Heart right ventricle (tissue), 16 donors: ENCODE data around the gene U2AF1L4. TPM values are rescaled to one million over a fixed set of nuclear protein-coding genes. Genes with fewer than 3 reads are reported as not detected.

Source experiments
- ATAC-seq, 8 donors: fragments of 200-7000 bp; cut with Tn5 transposase; one replicate each; pipeline ENCODE4 v1.9.1; 2020; ENCODE audit warnings: mild to moderate bottlenecking in 8 of 8, moderate library complexity in 8 of 8, moderate number of reproducible peaks in 1 of 8
- DNase-seq, 2 donors: peaks; one replicate each; pipeline ENCODE4 v3.0.0-alpha.2; 2020
- H3K27ac ChIP-seq, 10 donors: fragments of 200-600 bp; sonication (generic) in 2 of 10; one replicate each; pipeline versions ENCODE4 v1.5.0 to v1.8.0; 2020 to 2022; ENCODE audit warnings: mild to moderate bottlenecking in 3 of 10
- H3K27me3 ChIP-seq, 7 donors: fragments of 200-600 bp; one replicate each; pipeline ENCODE4 v1.8.0; 2021 to 2022; ENCODE audit warnings: mild to moderate bottlenecking in 2 of 7
- H3K36me3 ChIP-seq, 9 donors: fragments of 200-600 bp; sonication (generic) in 1 of 9; one replicate each; pipeline versions ENCODE4 v1.5.0 to v1.8.0; 2020 to 2022; ENCODE audit warnings: mild to moderate bottlenecking in 2 of 9
- H3K4me1 ChIP-seq, 9 donors: fragments of 200-600 bp; sonication (generic) in 1 of 9; one replicate each; pipeline versions ENCODE4 v1.5.0 to v1.8.0; 2020 to 2022; ENCODE audit warnings: mild to moderate bottlenecking in 4 of 9
- H3K4me3 ChIP-seq, 10 donors: fragments of 200-600 bp; sonication (generic) in 2 of 10; one replicate each; pipeline versions ENCODE4 v1.5.0 to v1.8.0; 2020 to 2022; ENCODE audit warnings: mild to moderate bottlenecking in 7 of 10, moderate library complexity in 2 of 10
- H3K9me3 ChIP-seq, 11 donors: fragments of 200-600 bp in 10 of 11; sonication (generic) in 2 of 11; one replicate each; pipeline versions ENCODE4 v1.5.0 to v1.8.0; 2013 to 2022; ENCODE audit warnings: mild to moderate bottlenecking in 2 of 11, control low read depth in 1 of 11, moderate library complexity in 1 of 11
- WGBS, 2 donors: extraction: QIAGEN DNeasy Blood & Tissue Kit; methylation state at CpG; one replicate each; pipeline ENCODE4 v1.1.7; 2013; ENCODE audit warnings: inconsistent platforms in 1 of 2; 5-methylcytosine and 5-hydroxymethylcytosine counted together
- intact Hi-C, 10 donors: fragments of 100-400 bp; cut with DNase I; formaldehyde crosslinking; loops; one replicate each; pipeline versions ENCODE4 v1.11.1 to v1.14.2; 2022
- polyA plus RNA-seq, 2 donors: library from polyadenylated mRNA; stranded (reverse); fragments of 200-250 nt; gene quantifications; one replicate each; pipeline ENCODE4 v1.2.3, GENCODE V29; 2013
- total RNA-seq, 10 donors: library from RNA; stranded (reverse); fragmentation: NEBNext Ultra II Directional in 3 of 10; extraction: Animal tissue kit (Norgen Biotek cat#: 25700) in 3 of 10; gene quantifications; one replicate each; pipeline versions ENCODE4 v1.2.1 to v1.2.4, GENCODE V29; 2021 to 2023
- TF ChIP-seq, protein P1 (sequence below), 9 donors: fragments of 200-600 bp; sonication (generic) in 2 of 9; IDR thresholded peaks; one replicate each; pipeline versions ENCODE4 v1.5.0 to v1.8.0; 2021 to 2022; ENCODE audit warnings: antibody characterized with exemption in 9 of 9, mild to moderate bottlenecking in 5 of 9, moderate library complexity in 1 of 9
- donor health status: Arrhythmogenic right ventricular cardiomyopathy.
- donor health status: ischemic (EF 13 %, LVEDD 7.1; RV severe dilation, severe dysfunction).
- donor health status: healthy with polysubstance abuse.
- donor health status: DM: no; HTN: yes; CAD: no.
- donor health status: DM: no; HTN: no; CAD: no.
- donor health status: ischemic (EF 25% LVEDD 6.9; RV normal size, moderate dysfunction).
- donor health status: ischemic (EF 25% LVEDD 5.7; RV mildly dilated, moderate dysfunction).
- donor health status: healthy.
- donor health status: DM: yes; HTN: yes; CAD: no.
- donor health status: Ischemic cardiomyopathy.
- donor health status: ischemic (EF 35%, LVEDD 5.7; RV mildly dilated, moderate dysfunction).
- donor health status: nonischemic (EF 11% LVEDD 7.7; RV severe dilation, severe dysfunction).
- donor health status: DM: yes; HTN: yes; CAD: no.
- donor health status: PGD.
- donor health status: ischemic (EF 29% LVEDD 5.4; RV normal size, mild dysfunction).
- donor health status: nonischemic (EF 23%, LVEDD 6.1; RV moderate dilation, normal function).

U2AF1L4 gene
- total and polyA plus RNA-seq, 12 donors = 11.5 to 57.7 (median 20.3) TPM

DNA sequence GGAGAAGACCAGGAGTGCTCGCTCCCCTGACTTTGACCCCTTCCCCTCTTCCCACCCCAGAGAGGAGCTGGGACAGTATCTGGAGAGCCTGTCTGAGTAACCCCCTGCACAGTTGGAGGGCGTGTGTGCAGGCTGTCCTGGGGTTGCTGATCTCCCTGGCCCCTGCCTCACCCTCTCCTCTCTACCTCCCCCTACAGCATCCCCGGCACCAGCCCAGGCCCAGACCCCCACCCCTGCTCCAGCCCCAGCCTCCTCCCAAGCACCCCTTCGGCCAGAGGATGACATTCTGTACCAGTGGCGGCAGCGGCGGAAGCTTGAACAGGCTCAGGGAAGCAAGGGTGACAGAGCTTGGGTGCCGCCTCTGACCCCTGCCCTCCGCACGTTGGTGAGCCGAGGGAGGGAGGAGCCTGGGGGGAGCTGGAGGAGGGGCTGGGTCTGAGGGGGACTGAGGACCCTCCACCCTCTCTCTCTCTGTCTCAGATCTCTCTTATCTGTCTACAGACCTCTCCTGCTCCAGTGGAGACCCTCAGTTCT is 21.4 kb upstream of the U2AF1L4 start:
- intact Hi-C loops = no loop called here
- DNase-seq (no peak), ATAC-seq (peak in 2 of 8 donors; percentile 4 to 33)
- Histone ChIP-seq H3K4me3 (no peak overlapping the region), H3K27me3 (no peaks in the 10 kb centered on the region), H3K9me3 (no peaks in the 10 kb centered on the region), H3K4me1 (no peaks in the 10 kb centered on the region), H3K27ac (no peak overlapping the region), H3K36me3 (peaks cover 0 to 50% (median 0%) of the 10 kb centered on the region in 9 donors)
- WGBS, 2 donors = 85 to 89% methylated on average over 11 of the region's 11 CpGs
- TF ChIP-seq, protein P1, sequence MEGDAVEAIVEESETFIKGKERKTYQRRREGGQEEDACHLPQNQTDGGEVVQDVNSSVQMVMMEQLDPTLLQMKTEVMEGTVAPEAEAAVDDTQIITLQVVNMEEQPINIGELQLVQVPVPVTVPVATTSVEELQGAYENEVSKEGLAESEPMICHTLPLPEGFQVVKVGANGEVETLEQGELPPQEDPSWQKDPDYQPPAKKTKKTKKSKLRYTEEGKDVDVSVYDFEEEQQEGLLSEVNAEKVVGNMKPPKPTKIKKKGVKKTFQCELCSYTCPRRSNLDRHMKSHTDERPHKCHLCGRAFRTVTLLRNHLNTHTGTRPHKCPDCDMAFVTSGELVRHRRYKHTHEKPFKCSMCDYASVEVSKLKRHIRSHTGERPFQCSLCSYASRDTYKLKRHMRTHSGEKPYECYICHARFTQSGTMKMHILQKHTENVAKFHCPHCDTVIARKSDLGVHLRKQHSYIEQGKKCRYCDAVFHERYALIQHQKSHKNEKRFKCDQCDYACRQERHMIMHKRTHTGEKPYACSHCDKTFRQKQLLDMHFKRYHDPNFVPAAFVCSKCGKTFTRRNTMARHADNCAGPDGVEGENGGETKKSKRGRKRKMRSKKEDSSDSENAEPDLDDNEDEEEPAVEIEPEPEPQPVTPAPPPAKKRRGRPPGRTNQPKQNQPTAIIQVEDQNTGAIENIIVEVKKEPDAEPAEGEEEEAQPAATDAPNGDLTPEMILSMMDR (IDR thresholded peaks at IDR 0.05) = no peak

DNA sequence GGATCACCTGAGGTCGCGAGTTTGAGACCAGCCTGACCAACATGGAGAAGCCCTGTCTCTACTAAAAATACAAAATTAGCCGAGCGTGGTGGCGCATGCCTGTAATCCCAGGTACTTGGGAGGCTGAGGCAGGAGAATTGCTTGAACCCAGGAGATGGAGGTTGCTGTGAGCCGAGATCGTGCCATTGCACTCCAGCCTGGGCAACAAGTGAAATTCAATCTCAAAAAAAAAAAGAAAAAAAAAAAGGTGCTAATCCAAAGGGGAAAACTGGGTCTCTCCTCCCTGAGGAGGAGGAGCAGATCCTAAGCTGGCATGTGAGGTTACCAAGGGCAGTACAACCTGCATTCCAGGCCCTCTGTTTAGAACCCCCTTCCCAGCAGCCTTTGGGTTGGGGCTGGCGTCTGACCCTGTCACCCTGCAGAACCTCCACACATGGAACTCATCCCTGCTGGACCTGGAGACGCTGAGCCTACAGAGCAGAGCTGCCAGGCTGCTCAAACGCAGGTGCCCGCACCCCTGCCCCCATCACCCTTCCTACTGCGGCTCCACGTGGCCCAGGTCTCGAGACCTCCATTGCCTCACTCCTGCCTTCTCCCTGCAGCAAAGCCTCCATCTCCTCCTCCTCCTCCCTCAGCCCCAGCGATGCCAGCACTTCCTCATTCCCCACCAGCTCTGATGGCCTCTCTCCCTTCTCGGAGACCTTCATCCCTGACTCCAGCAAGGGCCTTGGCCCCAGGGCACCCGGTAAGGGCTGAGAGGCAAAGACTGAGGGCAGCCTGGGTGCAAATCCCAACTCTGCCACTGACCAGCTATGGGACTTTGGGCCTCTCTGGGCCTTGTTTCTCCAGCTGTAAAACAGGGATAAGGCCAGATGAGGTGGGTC is 19.5 kb upstream of the U2AF1L4 start:
- H3K27me3 ChIP-seq = no peaks in the 10 kb centered on the region
- H3K4me3 ChIP-seq = no peak overlapping the region
- H3K9me3 ChIP-seq = peaks cover 0 to 3% (median 0%) of the 10 kb centered on the region in 11 donors
- no peak for ATAC-seq
- DNase-seq = no peak
- H3K36me3 ChIP-seq = peaks cover 0 to 65% (median 0%) of the 10 kb centered on the region in 9 donors
- H3K4me1 ChIP-seq = peaks cover 0 to 8% (median 0%) of the 10 kb centered on the region in 9 donors
- intact Hi-C loops = no loop called here
- no peak overlapping the region for H3K27ac ChIP-seq
- TF ChIP-seq, protein P1 (IDR thresholded peaks at IDR 0.05) = no peak
- 92 to 97% methylated on average over 17 of the region's 17 CpGs for WGBS, 2 donors

DNA sequence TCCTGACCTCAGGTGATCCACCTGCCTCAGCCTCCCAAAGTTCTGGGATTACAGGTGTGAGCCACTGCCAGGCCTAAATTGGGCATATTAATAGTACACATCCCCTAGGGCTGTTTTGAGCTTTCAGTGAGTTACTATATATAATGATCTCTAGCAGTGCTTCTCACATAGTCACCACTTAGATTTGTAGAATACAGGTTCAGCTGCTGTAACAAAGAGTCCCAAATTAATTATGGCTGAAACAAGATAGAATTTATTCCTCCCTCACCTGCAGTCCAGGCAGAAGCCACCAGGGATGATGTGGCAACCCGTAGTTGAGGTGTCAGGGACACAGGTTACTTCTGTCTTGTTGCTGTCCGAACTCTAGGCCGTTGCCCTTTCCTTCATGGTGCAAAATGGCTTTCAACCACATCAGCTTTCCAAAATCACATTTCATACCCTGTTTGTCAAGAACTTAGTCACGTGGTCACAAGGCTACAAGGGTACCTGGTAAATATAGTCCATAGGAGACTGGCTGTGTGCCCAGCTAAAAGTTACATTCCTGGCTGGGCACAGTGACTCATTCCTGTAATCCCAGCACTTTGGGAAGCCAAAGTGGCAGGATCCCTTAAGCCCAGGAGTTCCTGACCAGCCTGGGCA is 15.6 kb upstream of the U2AF1L4 start:
- TF ChIP-seq, protein P1 (IDR thresholded peaks at IDR 0.05) = no peak
- peaks cover 0 to 3% (median 0%) of the 10 kb centered on the region in 11 donors for H3K9me3 ChIP-seq
- H3K27ac ChIP-seq = no peak overlapping the region
- H3K4me3 ChIP-seq = no peak overlapping the region
- no peak for DNase-seq
- H3K36me3 ChIP-seq = peaks cover 0 to 60% (median 0%) of the 10 kb centered on the region in 9 donors
- H3K27me3 ChIP-seq = peaks cover 0 to 8% (median 0%) of the 10 kb centered on the region in 7 donors
- WGBS, 2 donors = 88 to 91% methylated on average over 4 of the region's 4 CpGs
- H3K4me1 ChIP-seq = peaks cover 0 to 35% (median 27%) of the 10 kb centered on the region in 9 donors
- intact Hi-C loops = no loop called here
- ATAC-seq = no peak

DNA sequence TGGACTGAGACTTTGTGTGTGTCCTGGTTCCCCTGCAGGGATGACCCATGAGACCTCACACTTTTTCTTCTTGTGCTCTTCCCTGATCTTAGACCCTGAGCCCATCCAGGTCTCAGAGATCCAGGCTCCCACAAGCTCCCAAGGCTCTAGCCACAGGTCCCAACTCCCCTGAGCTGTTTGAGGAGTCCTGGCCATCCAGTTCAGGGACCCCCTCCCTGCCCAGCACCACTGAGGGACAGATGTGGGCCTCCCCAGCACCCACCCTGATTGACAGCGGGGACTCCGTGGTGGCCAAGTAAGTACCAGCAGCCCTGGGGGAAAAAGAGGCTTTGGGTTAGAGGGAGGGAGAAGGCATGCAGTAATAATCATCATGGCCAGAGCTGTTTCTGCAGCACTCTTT is 14.5 kb upstream of the U2AF1L4 start:
- intact Hi-C loops = loop anchor here in 1 of 10 donors (5.0 kb wide), 1 partner anchor 173 kb away; no protein-coding TSS in a partner anchor
- H3K36me3 ChIP-seq = peaks cover 0 to 48% (median 0%) of the 10 kb centered on the region in 9 donors
- H3K27ac ChIP-seq = peak overlapping the region in 1 of 10 donors; percentile 28
- DNase-seq = no peak
- 90 to 94% methylated on average over 2 of the region's 2 CpGs for WGBS, 2 donors
- H3K9me3 ChIP-seq = peaks cover 0 to 3% (median 0%) of the 10 kb centered on the region in 11 donors
- no peak for ATAC-seq
- peaks cover 4 to 45% (median 37%) of the 10 kb centered on the region in 9 donors for H3K4me1 ChIP-seq
- H3K4me3 ChIP-seq = no peak overlapping the region
- TF ChIP-seq, protein P1 (IDR thresholded peaks at IDR 0.05) = no peak
- H3K27me3 ChIP-seq = peaks cover 0 to 15% (median 0%) of the 10 kb centered on the region in 7 donors
